Mucosa of rectum (tissue), 2 donors: Measurements from ENCODE around the gene AFP.

Experiments
- H3K27ac ChIP-seq, 2 donors: one replicate each; pipeline ENCODE4 v1.7.0; 2013; ENCODE audit warnings: inconsistent platforms in 2 of 2, low read depth in 2 of 2, low read length in 2 of 2
- H3K27me3 ChIP-seq, 2 donors: one replicate each; pipeline ENCODE4 v1.7.0; 2013; ENCODE audit warnings: low read length in 2 of 2; ENCODE audit not compliant: control insufficient read depth in 2 of 2, insufficient read depth in 2 of 2
- H3K36me3 ChIP-seq, 2 donors: one replicate each; pipeline ENCODE4 v1.7.0; 2013; ENCODE audit warnings: low read length in 2 of 2; ENCODE audit not compliant: control insufficient read depth in 2 of 2, insufficient read depth in 2 of 2
- H3K4me1 ChIP-seq, 2 donors: one replicate each; pipeline ENCODE4 v1.7.0; 2013; ENCODE audit warnings: low read length in 2 of 2, mild to moderate bottlenecking in 1 of 2; ENCODE audit not compliant: control insufficient read depth in 2 of 2, insufficient read depth in 2 of 2
- H3K4me3 ChIP-seq, 2 donors: one replicate each; pipeline ENCODE4 v1.7.0; 2013; ENCODE audit warnings: low read length in 2 of 2
- H3K9ac ChIP-seq, 2 donors: one replicate each; pipeline ENCODE4 v1.7.0; 2013; ENCODE audit warnings: low read length in 2 of 2, low read depth in 1 of 2, mild to moderate bottlenecking in 1 of 2
- H3K9me3 ChIP-seq, 2 donors: one replicate each; pipeline ENCODE4 v1.7.0; 2013; ENCODE audit warnings: low read length in 2 of 2; ENCODE audit not compliant: control insufficient read depth in 2 of 2
- donor health status: healthy.
- donor health status: Normal muscosa, but diverticular disease.

Gene AFP

DNA sequence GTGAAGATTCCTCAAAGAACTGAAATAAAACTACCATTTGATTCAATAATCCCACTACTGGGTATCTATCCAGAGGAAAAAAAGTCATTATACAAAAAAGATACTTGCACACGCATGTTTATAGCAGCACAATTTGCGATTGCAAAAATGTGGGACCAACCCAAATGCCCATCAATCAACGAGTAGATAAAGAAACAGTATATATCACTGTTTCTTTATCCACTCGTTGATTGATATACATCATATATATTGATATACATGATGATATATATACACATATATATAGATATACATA, 13.6 kb upstream of the AFP start:
- Histone ChIP-seq H3K27ac (no peak overlapping the region), H3K9me3 (no peaks in the 10 kb centered on the region), H3K27me3 (no peaks in the 10 kb centered on the region), H3K36me3 (no peaks in the 10 kb centered on the region), H3K9ac (no peak overlapping the region), H3K4me1 (no peaks in the 10 kb centered on the region), H3K4me3 (no peak overlapping the region)

DNA sequence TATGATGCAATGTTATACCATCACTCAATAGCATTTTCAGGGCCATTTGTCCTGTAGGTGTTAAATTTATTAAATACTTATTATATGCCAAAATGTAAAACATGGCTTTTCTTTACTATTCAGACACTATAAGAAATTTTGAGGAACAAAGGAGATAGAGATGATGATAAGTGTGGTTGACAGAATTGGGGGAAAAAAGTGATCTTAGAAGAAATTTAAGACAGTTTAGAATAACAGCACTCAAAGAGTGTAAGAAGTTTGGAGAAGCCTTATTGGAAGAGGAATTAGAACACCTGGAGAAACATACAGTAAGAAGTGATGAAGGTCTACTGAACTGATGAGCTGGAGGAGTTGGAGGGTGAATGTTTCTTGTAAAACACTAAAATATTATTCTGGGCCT, 12.8 kb upstream of the AFP start:
- Histone ChIP-seq H3K4me1 (no peaks in the 10 kb centered on the region), H3K4me3 (no peak overlapping the region), H3K36me3 (no peaks in the 10 kb centered on the region), H3K27ac (no peak overlapping the region), H3K9me3 (no peaks in the 10 kb centered on the region), H3K9ac (no peak overlapping the region), H3K27me3 (no peaks in the 10 kb centered on the region)

DNA sequence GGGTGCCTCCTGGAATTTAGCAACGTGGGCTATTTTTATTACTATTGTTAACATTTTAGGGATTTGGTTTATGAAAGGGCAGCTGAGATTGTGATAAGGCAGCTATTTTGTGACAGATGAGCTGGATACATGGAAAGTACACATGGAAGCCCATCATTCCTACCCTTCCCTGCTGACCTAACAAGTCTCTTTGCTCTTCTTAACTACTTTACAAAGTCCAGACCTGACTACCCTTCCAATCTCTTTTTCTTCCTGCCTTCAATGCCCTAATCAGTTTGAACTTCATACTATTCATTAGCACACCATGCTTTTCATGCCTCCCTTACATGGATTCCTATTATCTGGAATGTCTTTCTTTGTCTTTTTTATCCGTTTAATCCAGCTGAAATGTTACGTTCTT, 9.4 kb upstream of the AFP start:
- H3K36me3 ChIP-seq: no peaks in the 10 kb centered on the region
- H3K27ac ChIP-seq: no peak overlapping the region

DNA sequence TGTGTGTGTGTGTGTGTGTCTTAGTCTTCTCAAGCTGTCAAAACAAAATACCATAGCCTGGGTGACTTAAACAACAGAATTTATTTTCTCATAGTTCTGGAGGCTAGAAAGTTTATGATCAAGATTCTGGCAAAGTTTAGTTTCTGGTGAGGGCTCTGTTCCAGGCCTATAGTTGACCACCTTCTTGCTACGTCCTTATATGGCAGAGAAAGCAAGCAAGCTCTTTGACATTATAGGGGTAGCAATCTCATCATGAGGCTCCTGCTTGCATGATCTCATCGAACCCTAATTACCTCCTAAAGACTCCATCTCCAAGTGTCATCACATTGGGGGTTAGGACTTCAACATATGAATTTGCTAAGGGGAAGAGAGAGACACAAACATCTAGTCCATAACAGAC, 6.9 kb upstream of the AFP start:
- Histone ChIP-seq H3K36me3 (no peaks in the 10 kb centered on the region), H3K9me3 (no peaks in the 10 kb centered on the region), H3K27ac (no peak overlapping the region), H3K27me3 (no peaks in the 10 kb centered on the region), H3K4me1 (no peaks in the 10 kb centered on the region), H3K9ac (no peak overlapping the region), H3K4me3 (no peak overlapping the region)

More for the DNA sequence above, 9.4 kb upstream of the AFP start:
- H3K27me3 ChIP-seq: no peaks in the 10 kb centered on the region
- no peaks in the 10 kb centered on the region for H3K4me1 ChIP-seq
- H3K4me3 ChIP-seq: no peak overlapping the region
- no peak overlapping the region for H3K9ac ChIP-seq
- no peaks in the 10 kb centered on the region for H3K9me3 ChIP-seq

DNA sequence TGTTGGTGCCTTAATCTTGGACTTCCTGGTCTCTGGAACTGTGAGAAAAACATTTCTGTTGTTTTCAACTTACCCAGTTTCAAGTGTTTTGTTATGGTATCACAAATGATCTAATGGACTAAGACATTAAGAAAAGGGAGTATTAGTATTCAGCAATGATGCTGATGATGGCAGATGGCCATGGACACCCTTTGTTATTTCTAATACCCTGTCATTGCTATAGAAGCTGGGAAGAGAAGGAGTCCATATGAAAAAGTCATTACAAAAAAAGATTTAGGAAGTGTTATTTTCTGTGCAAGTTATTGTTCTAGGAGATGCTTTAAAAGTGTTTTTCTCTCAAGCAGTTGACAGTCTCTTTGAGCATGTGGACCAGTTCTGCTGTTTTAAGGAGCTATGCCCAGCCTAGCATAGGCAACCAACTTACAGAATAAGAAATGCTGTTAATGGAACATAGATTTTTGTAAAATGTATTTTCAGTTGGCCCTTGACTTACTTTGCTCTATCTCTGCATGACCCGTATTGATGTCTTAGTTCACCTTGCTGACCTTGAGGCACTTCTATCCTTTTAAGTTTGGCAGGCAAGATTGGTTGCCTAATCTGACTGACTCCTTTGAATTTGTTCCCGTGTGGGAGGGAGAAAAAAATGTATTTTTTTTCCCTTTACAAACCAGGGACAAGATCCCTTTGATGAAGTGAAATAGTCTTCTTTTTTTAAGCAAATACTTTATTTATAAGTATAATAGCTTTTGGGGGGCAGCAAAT, 6.0 kb upstream of the AFP start:
- H3K36me3 ChIP-seq: no peaks in the 10 kb centered on the region
- no peak overlapping the region for H3K4me3 ChIP-seq
- no peaks in the 10 kb centered on the region for H3K27me3 ChIP-seq
- H3K27ac ChIP-seq: no peak overlapping the region
- H3K9ac ChIP-seq: no peak overlapping the region
- no peaks in the 10 kb centered on the region for H3K9me3 ChIP-seq
- no peaks in the 10 kb centered on the region for H3K4me1 ChIP-seq

DNA sequence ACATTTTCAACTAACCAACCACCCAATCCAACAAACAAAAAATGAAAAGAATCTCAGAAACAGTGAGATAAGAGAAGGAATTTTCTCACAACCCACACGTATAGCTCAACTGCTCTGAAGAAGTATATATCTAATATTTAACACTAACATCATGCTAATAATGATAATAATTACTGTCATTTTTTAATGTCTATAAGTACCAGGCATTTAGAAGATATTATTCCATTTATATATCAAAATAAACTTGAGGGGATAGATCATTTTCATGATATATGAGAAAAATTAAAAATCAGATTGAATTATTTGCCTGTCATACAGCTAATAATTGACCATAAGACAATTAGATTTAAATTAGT, 4.2 kb upstream of the AFP start:
- no peaks in the 10 kb centered on the region for H3K9me3 ChIP-seq
- H3K36me3 ChIP-seq: no peaks in the 10 kb centered on the region
- H3K4me3 ChIP-seq: no peak overlapping the region
- H3K27me3 ChIP-seq: no peaks in the 10 kb centered on the region
- no peak overlapping the region for H3K27ac ChIP-seq
- no peak overlapping the region for H3K9ac ChIP-seq
- no peaks in the 10 kb centered on the region for H3K4me1 ChIP-seq

DNA sequence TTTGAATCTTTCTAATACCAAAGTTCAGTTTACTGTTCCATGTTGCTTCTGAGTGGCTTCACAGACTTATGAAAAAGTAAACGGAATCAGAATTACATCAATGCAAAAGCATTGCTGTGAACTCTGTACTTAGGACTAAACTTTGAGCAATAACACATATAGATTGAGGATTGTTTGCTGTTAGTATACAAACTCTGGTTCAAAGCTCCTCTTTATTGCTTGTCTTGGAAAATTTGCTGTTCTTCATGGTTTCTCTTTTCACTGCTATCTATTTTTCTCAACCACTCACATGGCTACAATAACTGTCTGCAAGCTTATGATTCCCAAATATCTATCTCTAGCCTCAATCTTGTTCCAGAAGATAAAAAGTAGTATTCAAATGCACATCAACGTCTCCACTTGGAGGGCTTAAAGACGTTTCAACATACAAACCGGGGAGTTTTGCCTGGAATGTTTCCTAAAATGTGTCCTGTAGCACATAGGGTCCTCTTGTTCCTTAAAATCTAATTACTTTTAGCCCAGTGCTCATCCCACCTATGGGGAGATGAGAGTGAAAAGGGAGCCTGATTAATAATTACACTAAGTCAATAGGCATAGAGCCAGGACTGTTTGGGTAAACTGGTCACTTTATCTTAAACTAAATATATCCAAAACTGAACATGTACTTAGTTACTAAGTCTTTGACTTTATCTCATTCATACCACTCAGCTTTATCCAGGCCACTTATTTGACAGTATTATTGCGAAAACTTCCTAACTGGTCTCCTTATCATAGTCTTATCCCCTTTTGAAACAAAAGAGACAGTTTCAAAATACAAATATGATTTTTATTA, 3.6 kb upstream of the AFP start:
- Histone ChIP-seq H3K27me3 (no peaks in the 10 kb centered on the region), H3K4me3 (no peak overlapping the region), H3K4me1 (no peaks in the 10 kb centered on the region), H3K36me3 (no peaks in the 10 kb centered on the region), H3K27ac (no peak overlapping the region), H3K9ac (no peak overlapping the region), H3K9me3 (no peaks in the 10 kb centered on the region)

DNA sequence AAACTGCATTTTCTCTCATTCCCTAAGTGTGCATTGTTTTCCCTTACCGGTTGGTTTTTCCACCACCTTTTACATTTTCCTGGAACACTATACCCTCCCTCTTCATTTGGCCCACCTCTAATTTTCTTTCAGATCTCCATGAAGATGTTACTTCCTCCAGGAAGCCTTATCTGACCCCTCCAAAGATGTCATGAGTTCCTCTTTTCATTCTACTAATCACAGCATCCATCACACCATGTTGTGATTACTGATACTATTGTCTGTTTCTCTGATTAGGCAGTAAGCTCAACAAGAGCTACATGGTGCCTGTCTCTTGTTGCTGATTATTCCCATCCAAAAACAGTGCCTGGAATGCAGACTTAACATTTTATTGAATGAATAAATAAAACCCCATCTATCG, 2.9 kb upstream of the AFP start:
- Histone ChIP-seq H3K9ac (no peak overlapping the region), H3K36me3 (no peaks in the 10 kb centered on the region), H3K4me1 (no peaks in the 10 kb centered on the region), H3K27me3 (no peaks in the 10 kb centered on the region), H3K9me3 (no peaks in the 10 kb centered on the region), H3K4me3 (no peak overlapping the region), H3K27ac (no peak overlapping the region)

DNA sequence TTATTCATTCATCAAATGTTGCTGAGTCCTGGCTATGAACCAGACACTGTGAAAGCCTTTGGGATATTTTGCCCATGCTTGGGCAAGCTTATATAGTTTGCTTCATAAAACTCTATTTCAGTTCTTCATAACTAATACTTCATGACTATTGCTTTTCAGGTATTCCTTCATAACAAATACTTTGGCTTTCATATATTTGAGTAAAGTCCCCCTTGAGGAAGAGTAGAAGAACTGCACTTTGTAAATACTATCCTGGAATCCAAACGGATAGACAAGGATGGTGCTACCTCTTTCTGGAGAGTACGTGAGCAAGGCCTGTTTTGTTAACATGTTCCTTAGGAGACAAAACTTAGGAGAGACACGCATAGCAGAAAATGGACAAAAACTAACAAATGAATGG, 1.7 kb upstream of the AFP start:
- H3K9ac ChIP-seq: no peak overlapping the region
- H3K27me3 ChIP-seq: no peaks in the 10 kb centered on the region
- H3K9me3 ChIP-seq: no peaks in the 10 kb centered on the region
- H3K36me3 ChIP-seq: no peaks in the 10 kb centered on the region
- no peak overlapping the region for H3K27ac ChIP-seq
- no peak overlapping the region for H3K4me3 ChIP-seq
- no peaks in the 10 kb centered on the region for H3K4me1 ChIP-seq

DNA sequence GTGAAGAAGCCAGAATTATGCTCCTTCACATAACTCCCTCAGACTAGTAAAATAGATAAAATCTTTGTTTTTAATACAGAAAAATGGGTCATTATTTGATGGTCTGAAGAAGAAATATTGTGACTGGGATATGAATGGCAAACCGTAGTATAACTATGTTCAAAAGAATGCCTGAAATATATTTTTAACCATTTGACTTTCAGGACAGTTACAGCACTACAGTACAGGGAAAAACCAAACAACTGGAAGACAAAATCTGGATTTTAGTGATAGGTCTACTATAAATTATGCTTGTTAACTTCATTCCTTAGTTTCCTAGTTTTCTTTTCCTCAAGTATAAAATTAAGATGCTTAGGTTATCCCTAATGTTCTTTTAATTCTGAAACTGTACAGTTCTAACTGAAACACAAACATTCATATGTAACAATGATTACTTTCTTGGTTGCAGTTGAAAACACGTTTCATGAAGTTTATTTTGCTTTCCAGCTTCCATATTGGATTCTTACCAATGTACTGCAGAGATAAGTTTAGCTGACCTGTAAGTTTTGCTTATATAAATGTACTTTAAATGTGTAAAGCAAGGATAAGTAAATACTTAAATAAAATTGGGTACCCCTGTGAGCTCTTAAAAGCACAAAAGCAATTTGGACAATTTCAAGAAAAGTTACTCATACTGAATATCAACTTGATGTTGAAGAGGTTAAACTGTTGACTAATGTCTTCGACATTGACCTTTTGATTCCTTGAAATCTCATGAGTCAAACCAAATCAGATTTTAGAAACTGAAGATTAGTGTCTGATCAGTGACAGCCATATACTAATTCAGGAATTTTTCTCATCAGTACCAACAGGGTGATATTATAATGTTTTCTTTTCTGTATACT, 895 bp downstream of the AFP start:
- Histone ChIP-seq H3K9me3 (no peaks in the 10 kb centered on the region), H3K4me1 (no peaks in the 10 kb centered on the region), H3K9ac (no peak overlapping the region), H3K27ac (no peak overlapping the region), H3K36me3 (no peaks in the 10 kb centered on the region), H3K27me3 (no peaks in the 10 kb centered on the region), H3K4me3 (no peak overlapping the region)
